Tibial nerve (tissue), 4 donors: Measurements from ENCODE around the gene FZD4. TPM values are rescaled to one million over a fixed set of nuclear protein-coding genes. Genes with fewer than 3 reads are reported as not detected.

Experiments
- DNase-seq, 2 donors: peaks; one replicate each; pipeline ENCODE4 v3.0.0-alpha.2; 2019; ENCODE audit warnings: low spot score in 2 of 2
- H3K27ac ChIP-seq, 4 donors: fragments of 200-600 bp; sonication (generic) in 3 of 4; one replicate each; pipeline ENCODE4 v1.5.1; 2017 to 2019; ENCODE audit warnings: mild to moderate bottlenecking in 1 of 4
- H3K27me3 ChIP-seq, 2 donors: fragments of 200-600 bp; sonication (generic) in 1 of 2; one replicate each; pipeline versions ENCODE4 v1.5.1 to v1.6.0; 2017 to 2019
- H3K36me3 ChIP-seq, 3 donors: fragments of 200-600 bp; sonication (generic); one replicate each; pipeline ENCODE4 v1.5.1; 2018 to 2019
- H3K4me1 ChIP-seq, 4 donors: fragments of 200-600 bp; sonication (generic) in 3 of 4; one replicate each; pipeline ENCODE4 v1.5.1; 2017 to 2019
- H3K4me3 ChIP-seq, 4 donors: fragments of 200-600 bp; sonication (generic) in 3 of 4; one replicate each; pipeline ENCODE4 v1.5.1; 2017 to 2019; ENCODE audit warnings: mild to moderate bottlenecking in 1 of 4, moderate library complexity in 1 of 4
- H3K9me3 ChIP-seq, 4 donors: fragments of 200-600 bp; sonication (generic) in 3 of 4; one replicate each; pipeline ENCODE4 v1.5.1; 2017 to 2019
- CTCF ChIP-seq, 5 experiments: fragments of 200-600 bp in 3 of 5; fragments of 450-650 bp in 2 of 5; sonication (generic) in 3 of 5; IDR thresholded peaks; one replicate each; pipeline ENCODE4 v1.5.1; 2016 to 2019; ENCODE audit warnings: antibody characterized with exemption in 5 of 5, mild to moderate bottlenecking in 3 of 5, moderate library complexity in 2 of 5
- EP300 ChIP-seq, 2 donors: sonication (generic); formaldehyde crosslinking; IDR thresholded peaks; one replicate each; pipeline ENCODE4 v1.6.1; 2017; ENCODE audit warnings: antibody characterized with exemption in 2 of 2, mild to moderate bottlenecking in 1 of 2
- POLR2A ChIP-seq, 2 donors: fragments of 450-650 bp; IDR thresholded peaks; one replicate each; pipeline ENCODE4 v1.6.1; 2017; ENCODE audit warnings: antibody characterized with exemption in 2 of 2, mild to moderate bottlenecking in 2 of 2, moderate library complexity in 2 of 2
- WGBS, 2 donors: methylation state at CpG; one replicate each; pipeline ENCODE4 v1.1.5; 2018; 5-methylcytosine and 5-hydroxymethylcytosine counted together
- total RNA-seq, 4 donors: library from RNA; depleted of rRNA; stranded (reverse); fragments of >200 nt; gene quantifications; one replicate each; pipeline ENCODE4 v1.1.0, GENCODE V29; 2016

The FZD4 gene
- total RNA-seq, 4 donors from 2014 or later = 66.8 to 106 (median 80.4) TPM

GRCh38 chr11:86988351-86988881 is 33.2 kb upstream of the FZD4 start:
- TF ChIP-seq POLR2A (IDR thresholded peaks at IDR 0.05) (no peak), CTCF (IDR thresholded peaks at IDR 0.05) (no peak)
- 73 to 86% methylated on average over 4 of the region's 4 CpGs for WGBS, 2 donors
- no peak overlapping the region for H3K27ac ChIP-seq
- peaks cover 0 to 24% (median 2%) of the 10 kb centered on the region in 4 donors for H3K4me1 ChIP-seq
- H3K4me3 ChIP-seq = no peak overlapping the region
- DNase-seq = no peak
- no peaks in the 10 kb centered on the region for H3K27me3 ChIP-seq
- no peaks in the 10 kb centered on the region for H3K36me3 ChIP-seq
- H3K9me3 ChIP-seq = no peaks in the 10 kb centered on the region

GRCh38 chr11:86987679-86988078 is 32.5 kb upstream of the FZD4 start:
- 85 to 93% methylated on average over 1 of the region's 1 CpG for WGBS, 2 donors
- peaks cover 0 to 30% (median 2%) of the 10 kb centered on the region in 4 donors for H3K4me1 ChIP-seq
- no peaks in the 10 kb centered on the region for H3K9me3 ChIP-seq
- H3K27me3 ChIP-seq = no peaks in the 10 kb centered on the region
- no peak overlapping the region for H3K4me3 ChIP-seq
- H3K36me3 ChIP-seq = no peaks in the 10 kb centered on the region
- no peak overlapping the region for H3K27ac ChIP-seq
- no peak for TF ChIP-seq POLR2A (IDR thresholded peaks at IDR 0.05)
- no peak for TF ChIP-seq EP300 (IDR thresholded peaks at IDR 0.05)
- no peak for TF ChIP-seq CTCF (IDR thresholded peaks at IDR 0.05)
- no peak for DNase-seq

- H3K27ac ChIP-seq = no peak overlapping the region
- 74 to 77% methylated on average over 4 of the region's 4 CpGs for WGBS, 2 donors
- H3K36me3 ChIP-seq = no peaks in the 10 kb centered on the region
- peaks cover 0 to 37% (median 2%) of the 10 kb centered on the region in 4 donors for H3K4me1 ChIP-seq
- TF ChIP-seq CTCF (IDR thresholded peaks at IDR 0.05) = no peak
- no peak for TF ChIP-seq EP300 (IDR thresholded peaks at IDR 0.05)
- TF ChIP-seq POLR2A (IDR thresholded peaks at IDR 0.05) = no peak
- no peaks in the 10 kb centered on the region for H3K9me3 ChIP-seq
- no peak for DNase-seq
- H3K4me3 ChIP-seq = no peak overlapping the region
- H3K27me3 ChIP-seq = no peaks in the 10 kb centered on the region
These were observed 29.5 kb upstream of the FZD4 start for GRCh38 chr11:86984701-86985100.

- Histone ChIP-seq H3K36me3 (no peaks in the 10 kb centered on the region), H3K4me1 (peaks cover 4 to 43% (median 6%) of the 10 kb centered on the region in 4 donors), H3K9me3 (no peaks in the 10 kb centered on the region), H3K27ac (peak overlapping the region in 1 of 4 donors; percentile 39), H3K27me3 (no peaks in the 10 kb centered on the region), H3K4me3 (no peak overlapping the region)
- TF ChIP-seq CTCF (IDR thresholded peaks at IDR 0.05) (no peak), EP300 (IDR thresholded peaks at IDR 0.05) (peak in 1 of 2 donors; percentile 92)
- 66 to 75% methylated on average over 4 of the region's 4 CpGs for WGBS, 2 donors
- DNase-seq = peak; percentile 19 to 45
These were observed 27.9 kb upstream of the FZD4 start for GRCh38 chr11:86983021-86983488.

- Histone ChIP-seq H3K27me3 (no peaks in the 10 kb centered on the region), H3K4me3 (no peak overlapping the region), H3K36me3 (no peaks in the 10 kb centered on the region), H3K4me1 (peaks cover 4 to 47% (median 6%) of the 10 kb centered on the region in 4 donors), H3K27ac (peak overlapping the region in 1 of 4 donors; percentile 7), H3K9me3 (no peaks in the 10 kb centered on the region)
- TF ChIP-seq POLR2A (IDR thresholded peaks at IDR 0.05) = no peak
- no peak for TF ChIP-seq CTCF (IDR thresholded peaks at IDR 0.05)
- no peak for TF ChIP-seq EP300 (IDR thresholded peaks at IDR 0.05)
- no peak for DNase-seq
- 86 to 91% methylated on average over 7 of the region's 7 CpGs for WGBS, 2 donors
These were observed 26.8 kb upstream of the FZD4 start for GRCh38 chr11:86981777-86982540.
